ENCODE results near the gene KRT7.

DNA sequence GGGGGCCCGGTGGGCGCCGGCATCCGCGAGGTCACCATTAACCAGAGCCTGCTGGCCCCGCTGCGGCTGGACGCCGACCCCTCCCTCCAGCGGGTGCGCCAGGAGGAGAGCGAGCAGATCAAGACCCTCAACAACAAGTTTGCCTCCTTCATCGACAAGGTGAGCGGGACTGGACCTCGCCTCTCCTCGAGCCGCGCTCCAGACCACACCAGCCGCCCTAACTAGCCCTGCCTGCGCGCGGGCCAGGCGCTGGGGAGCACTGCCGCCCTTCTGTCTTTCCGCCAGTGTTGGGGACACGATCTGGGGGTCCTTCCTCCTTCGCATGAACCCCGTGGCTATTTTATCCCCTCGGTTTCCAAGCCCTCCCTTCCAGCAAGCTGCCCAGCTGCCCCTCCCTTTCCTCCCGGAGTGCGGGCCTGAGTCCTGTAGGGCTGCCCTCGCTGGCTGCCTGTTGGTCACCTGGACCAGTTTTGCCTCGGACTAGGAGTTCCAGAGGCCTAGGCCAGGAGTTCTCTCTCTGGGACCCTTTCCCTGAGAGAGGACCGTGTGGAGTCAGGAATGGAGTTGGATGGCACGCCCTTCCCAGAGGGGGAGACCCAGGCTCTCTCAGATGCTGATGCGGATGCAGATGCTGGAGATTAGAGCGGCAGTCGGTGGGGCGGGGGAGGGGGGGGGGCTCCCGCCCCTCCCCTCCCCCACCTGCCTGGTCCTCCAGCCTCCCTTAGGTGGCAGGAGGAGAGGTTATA, 592 bp downstream of the KRT7 start:
- TF ChIP-seq POLR2A (IDR thresholded peaks at IDR 0.05; ENCODE audit: low read depth, low read length) = no peak
- TF ChIP-seq, protein P1, sequence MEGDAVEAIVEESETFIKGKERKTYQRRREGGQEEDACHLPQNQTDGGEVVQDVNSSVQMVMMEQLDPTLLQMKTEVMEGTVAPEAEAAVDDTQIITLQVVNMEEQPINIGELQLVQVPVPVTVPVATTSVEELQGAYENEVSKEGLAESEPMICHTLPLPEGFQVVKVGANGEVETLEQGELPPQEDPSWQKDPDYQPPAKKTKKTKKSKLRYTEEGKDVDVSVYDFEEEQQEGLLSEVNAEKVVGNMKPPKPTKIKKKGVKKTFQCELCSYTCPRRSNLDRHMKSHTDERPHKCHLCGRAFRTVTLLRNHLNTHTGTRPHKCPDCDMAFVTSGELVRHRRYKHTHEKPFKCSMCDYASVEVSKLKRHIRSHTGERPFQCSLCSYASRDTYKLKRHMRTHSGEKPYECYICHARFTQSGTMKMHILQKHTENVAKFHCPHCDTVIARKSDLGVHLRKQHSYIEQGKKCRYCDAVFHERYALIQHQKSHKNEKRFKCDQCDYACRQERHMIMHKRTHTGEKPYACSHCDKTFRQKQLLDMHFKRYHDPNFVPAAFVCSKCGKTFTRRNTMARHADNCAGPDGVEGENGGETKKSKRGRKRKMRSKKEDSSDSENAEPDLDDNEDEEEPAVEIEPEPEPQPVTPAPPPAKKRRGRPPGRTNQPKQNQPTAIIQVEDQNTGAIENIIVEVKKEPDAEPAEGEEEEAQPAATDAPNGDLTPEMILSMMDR (IDR thresholded peaks at IDR 0.05; ENCODE audit: extremely low read depth in 1 of 2, insufficient read depth in 1 of 2, low read depth in 1 of 2, low read length in 2 of 2) = no peak
- TF ChIP-seq EZH2 (IDR thresholded peaks at IDR 0.05; ENCODE audit: borderline replicate concordance, low read depth, low read length, severe bottlenecking) = peak; percentile 36
- no peak for TF ChIP-seq JUN (IDR thresholded peaks at IDR 0.05; ENCODE audit: borderline replicate concordance, insufficient read depth, insufficient read length, low read depth)
- TF ChIP-seq MYC (IDR thresholded peaks at IDR 0.05; ENCODE audit: low read depth, low read length) = no peak
- TF ChIP-seq POLR2AphosphoS5 (IDR thresholded peaks at IDR 0.05; ENCODE audit: insufficient read depth, low read depth, low read length) = no peak
- TF ChIP-seq, protein P2, sequence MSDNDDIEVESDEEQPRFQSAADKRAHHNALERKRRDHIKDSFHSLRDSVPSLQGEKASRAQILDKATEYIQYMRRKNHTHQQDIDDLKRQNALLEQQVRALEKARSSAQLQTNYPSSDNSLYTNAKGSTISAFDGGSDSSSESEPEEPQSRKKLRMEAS (IDR thresholded peaks at IDR 0.05; ENCODE audit: insufficient read depth, insufficient read length) = no peak
- TF ChIP-seq FOS (IDR thresholded peaks at IDR 0.05; ENCODE audit: borderline replicate concordance, insufficient read depth, low read length) = no peak
